Retina (tissue), 1 donor: ENCODE data around the gene ARPC1B.
"Not testable (repeated sequence)": the region's sequence is repeated elsewhere in the genome, so short reads cannot be mapped to it uniquely, and the experiment has no call there.

Source experiments
- DNase-seq: peaks from one replicate; pipeline ENCODE4 v3.0.0-alpha.2; 2016

ARPC1B gene

GRCh38 chr7:99374111-99375064 is at the start of gene ARPC1B:
ARPC1B (plus strand) TSS chr7:99374730; CDS start chr7:99385715, 10,985 bp downstream.
- peak; percentile 64 for DNase-seq

- DNase-seq: no peak
These were observed 49.5 kb upstream of the ARPC1B start for GRCh38 chr7:99325001-99325493.

DNA sequence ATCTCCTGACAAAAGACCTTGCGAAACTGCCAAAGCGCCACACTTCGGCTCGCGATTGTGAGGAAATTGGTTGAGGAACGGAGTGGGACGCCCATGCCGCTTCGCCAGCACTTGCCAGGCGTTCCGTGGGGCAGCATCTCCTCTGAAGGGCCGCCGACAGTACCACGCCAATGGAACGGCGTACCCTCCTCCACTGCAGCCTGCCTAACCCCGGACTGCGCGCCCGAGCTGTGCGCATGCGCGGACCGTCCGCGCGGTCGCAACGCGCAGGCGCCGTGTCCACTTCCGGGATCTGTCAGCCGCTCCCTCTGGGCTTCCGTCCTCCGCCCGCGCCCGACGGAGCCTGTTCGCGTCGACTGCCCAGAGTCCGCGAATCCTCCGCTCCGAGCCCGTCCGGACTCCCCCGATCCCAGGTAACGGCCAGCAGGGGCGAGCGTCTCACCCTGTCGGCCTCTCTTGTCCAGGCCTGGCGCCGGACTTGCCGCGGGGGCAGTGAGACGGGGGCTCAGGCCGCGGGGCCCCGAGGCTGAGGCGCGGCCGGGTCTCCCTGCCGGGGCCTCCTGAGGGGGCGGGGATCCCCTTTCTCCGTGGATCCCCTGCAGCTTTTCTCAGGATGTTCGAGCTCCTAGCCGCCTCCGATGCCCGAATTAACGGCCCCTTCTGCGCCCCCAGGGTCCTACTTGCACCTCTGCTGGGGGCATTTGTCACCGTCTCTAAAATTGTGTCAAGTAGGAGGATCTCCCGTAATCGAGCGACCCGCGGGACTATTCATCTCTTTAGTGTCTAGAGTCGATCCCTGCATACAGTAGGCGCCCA is 48.7 kb upstream of the ARPC1B start, which contains the start of gene ARPC1A:
TSS of gene ARPC1A (plus strand) at position 307 of the 816 bp plus-strand sequence. CDS start 7,456 bp downstream, outside the sequence.
- DNase-seq: peak; percentile 97

- DNase-seq: no peak
These were observed 48.1 kb upstream of the ARPC1B start for GRCh38 chr7:99326408-99326782.

DNA sequence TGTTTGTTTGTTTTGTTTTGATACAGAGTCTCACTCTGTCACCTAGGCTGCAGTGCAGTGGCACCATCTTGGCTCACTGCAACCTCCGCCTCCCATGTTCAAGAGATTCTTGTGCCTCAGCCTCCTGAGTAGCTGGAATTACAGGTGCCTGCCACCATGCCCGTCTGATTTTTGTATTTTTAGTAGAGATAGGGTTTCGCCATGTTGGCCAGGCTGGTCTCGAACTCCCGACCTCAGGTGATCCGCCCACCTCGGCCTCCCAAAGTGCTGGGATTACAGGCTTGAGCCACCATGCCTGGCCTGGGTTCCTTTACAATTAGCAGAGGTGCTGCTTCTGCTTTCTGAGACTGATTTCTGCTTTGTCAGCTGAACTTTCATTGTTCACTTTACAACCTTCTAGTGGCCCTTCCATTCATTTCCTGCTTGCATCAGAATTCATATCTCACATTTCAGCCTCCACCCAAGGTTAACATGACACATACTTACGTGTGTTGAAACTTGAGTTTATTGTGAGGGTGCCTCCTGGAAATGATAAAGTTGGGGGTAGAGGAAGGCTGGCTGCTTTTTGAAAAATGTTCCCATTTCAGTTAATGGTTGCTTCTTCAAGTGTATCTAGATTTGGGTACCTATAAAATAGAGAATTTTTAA is 44.1 kb upstream of the ARPC1B start:
- DNase-seq: not testable (repeated sequence)

GRCh38 chr7:99331002-99331401 is 43.5 kb upstream of the ARPC1B start:
- no peak for DNase-seq

DNA sequence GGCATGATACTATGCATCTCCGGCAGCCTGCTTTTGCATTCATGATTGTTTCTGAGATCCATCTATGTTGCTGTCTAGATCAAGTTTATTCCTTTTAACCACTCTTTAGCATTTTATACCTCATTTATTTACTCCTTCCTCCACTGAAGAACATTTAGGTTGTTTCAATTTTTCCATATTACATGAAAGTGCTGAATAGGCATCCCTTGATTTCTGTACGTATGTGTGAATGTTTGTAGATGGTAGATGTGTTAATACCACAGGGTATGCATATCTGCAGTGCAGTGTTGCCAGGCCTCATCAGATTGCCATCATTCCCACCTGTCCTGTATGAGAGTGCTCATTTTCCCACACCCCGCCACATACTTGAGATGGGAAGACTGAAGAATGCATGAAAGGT is 34.9 kb upstream of the ARPC1B start:
- DNase-seq: no peak

- DNase-seq: no peak
These were observed 33.9 kb upstream of the ARPC1B start for GRCh38 chr7:99340659-99341058.

DNA sequence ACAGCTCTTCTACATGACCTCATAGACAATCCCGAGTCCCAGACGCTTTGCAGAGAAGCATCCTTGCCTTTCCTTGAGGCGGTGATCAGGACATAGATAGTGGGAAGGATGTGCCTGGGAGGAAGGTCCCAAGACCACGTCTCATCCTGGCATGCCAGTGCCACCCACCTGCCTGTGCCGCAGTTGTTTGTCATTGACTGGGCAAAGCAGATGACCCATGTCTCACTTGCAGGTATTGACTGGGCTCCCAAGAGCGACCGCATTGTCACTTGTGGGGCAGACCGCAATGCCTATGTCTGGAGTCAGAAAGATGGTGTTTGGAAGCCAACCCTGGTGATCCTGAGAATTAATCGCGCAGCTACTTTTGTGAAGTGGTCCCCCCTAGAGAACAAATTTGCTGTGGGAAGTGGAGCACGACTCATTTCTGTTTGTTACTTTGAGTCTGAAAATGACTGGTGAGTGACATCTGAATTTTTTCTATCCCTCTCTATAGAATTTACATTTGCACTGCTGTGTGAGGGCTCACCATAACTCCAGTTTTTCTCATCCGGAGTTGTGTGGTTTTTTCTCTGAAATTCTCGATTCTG is 30.4 kb upstream of the ARPC1B start:
- DNase-seq: no peak

DNA sequence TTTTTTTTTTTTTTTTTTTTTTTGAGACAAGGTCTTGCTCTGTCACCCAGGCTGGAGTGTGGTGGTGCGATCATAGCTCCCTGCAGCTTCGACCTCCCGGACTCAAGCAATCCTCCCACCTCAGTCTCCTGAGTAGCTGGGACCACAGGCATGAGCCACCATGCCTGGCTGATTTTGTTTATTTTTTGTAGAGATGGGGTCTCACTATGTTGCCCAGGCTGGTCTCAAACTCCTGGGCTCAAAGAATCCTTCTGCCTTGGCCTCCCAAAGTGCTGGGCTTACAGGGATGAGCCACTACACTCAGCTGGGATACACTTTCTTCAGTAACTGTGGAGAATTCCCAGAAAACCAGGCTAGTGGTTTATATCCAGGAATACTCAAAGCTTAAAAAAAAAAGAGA is 23.9 kb upstream of the ARPC1B start:
- not testable (repeated sequence) for DNase-seq

- DNase-seq: no peak
These were observed 22.3 kb upstream of the ARPC1B start for GRCh38 chr7:99352247-99352646.

- no peak for DNase-seq
These were observed 19.4 kb upstream of the ARPC1B start for GRCh38 chr7:99355098-99355497.

- DNase-seq: no peak
These were observed 16.6 kb upstream of the ARPC1B start for GRCh38 chr7:99357701-99358490.

DNA sequence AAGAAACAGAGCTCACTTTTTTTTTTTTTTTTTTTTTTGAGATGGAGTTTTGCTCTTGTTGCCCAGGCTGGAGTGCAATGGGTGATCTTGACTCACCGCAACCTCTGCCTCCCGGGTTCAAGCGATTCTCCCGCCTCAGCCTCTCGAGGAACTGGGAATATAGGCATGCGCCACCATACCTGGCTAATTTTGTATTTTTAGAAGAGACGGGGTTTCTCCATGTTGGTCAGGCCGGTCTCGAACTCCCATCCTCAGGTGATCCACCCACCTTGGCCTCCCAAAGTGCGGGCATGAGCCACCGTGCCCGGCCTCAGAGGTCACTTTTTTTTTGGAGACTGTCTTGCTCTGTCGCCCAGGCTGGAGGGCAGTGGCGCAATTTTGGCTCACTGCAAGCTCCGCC is 16.0 kb upstream of the ARPC1B start:
- DNase-seq: not testable (repeated sequence)

DNA sequence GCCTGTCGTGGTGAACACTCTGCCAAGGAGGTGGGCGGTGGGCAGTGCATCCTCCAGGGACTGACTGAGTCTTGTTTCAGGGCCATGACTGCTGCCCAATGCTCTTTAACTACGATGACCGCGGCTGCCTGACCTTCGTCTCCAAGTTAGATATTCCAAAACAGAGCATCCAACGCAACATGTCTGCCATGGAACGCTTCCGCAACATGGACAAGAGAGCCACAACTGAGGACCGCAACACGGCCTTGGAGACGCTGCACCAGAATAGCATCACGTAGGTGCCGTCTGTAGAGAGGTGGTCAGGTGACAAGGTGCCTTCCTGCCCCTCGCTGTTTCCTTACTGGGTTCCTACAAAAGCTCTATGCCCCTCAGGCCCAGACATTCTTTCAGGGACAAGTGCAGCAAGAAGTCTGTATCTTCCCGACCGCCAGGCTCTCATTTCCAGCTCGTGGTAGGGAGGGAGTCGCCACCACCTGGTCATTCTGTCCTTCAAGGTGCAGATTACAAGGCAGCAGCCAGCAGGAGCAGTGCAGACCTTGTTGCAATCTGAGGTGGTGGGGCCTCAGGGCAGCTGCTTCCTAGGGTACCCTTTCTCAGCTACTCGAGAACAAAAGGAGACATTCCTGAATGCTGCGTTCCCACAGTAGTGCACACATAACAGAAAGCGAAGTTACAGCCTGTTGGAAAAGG is 14.9 kb upstream of the ARPC1B start:
- no peak for DNase-seq

DNA sequence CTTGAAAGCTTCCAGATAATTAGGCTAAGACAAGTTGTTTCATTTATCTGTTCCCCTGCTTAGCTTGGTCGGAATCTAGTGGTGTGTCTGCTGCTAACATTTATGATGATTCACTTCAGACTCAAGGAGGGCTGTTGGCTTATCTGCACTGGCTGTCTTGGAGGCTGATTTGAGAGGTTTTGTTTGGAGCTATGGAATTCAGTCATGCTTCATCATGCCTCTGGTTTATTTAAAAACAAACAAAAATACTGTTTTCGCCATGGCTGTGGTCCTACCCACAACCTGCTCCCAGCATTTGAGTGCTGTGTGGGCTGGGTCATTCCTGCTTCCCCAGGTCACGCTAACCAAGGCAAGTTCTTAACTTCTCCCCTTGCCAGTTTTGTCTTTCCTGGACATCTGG is 11.7 kb upstream of the ARPC1B start:
- DNase-seq: no peak

DNA sequence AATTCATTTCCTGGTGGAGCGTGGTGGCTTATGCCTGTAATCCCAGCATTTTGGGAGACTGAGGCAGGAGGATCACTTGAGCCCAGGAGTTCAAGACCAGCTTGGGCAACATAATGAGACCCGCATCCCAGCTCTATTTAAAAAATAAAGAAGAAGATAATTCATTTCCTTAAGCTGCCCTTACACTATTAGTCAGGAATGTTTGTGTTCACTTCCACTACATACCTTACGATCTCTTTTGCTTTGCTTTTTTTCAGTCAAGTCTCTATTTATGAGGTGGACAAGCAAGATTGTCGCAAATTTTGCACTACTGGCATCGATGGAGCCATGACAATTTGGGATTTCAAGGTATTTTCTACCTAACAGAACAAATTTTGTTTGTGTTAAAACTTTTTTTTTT is 11.2 kb upstream of the ARPC1B start:
- DNase-seq: no peak

DNA sequence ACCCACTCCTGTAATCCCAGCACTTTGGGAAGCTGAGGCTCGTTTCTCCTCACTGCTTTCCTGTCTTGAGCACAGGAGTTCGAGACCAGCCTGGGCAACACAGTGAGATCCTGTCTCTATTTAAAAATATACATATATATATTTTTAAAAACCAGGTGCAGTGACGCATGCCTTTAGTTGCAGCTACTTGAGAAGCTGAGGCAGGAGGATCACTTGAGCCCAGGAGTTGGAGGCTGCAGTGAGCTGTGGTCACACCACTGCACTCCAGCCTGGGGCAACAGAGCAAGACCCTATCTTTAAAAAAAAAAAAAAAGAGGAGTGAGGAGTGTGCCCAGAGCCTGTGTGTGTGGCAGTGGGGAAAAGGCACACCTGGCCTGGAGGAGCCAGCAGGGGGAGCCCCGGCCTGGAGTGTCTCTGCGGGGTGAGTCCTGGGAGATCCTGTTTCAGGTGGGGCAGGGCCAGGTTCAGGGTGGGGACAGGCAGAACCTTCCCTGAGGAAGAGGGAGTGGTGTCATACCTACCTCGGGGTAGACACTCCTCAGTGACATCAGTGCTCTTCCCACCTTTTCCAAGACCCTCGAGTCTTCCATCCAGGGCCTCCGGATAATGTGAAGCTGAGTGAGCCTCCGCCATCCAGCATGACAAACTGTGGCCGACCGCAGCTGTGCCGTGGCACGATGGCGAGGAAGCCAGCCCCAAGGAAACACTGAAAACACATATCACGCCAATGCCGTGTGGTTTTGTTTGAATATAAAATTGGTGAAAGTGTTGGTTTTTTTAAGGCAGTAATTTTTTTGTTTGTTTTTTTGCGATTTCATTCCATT is 9.0 kb upstream of the ARPC1B start:
- DNase-seq: no peak

DNA sequence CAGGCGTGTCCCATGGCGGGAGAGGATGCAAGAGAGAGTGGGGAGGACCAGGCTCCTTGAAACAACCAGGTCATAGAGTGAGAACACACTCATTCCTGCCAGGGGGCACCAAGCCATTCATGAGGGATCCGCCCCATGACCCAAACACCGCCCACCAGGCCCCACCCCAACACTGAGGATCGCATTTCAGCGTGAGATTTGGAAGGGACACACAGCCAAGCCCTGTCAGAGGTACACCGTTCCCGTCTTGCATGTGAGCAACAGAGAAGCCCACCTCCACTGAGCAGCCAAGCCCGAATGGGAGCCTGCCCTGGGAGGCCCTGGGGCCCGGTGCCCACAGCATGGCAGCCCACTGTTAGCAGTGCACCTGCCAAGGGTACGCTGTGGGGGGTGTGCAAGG is 7.9 kb upstream of the ARPC1B start:
- DNase-seq: no peak

GRCh38 chr7:99368750-99369389 is 5.7 kb upstream of the ARPC1B start:
- no peak for DNase-seq
